H1 (cell line): ENCODE data around the gene MGAT5B.

Experiments used
- EP300 ChIP-seq, 2 experiments: IDR thresholded peaks; 1 replicate in 1 of 2; 2 replicates in 1 of 2; pipeline ENCODE4 v1.6.1; 2011 to 2012; ENCODE audit warnings: low read depth in 2 of 2, low read length in 2 of 2, mild to moderate bottlenecking in 2 of 2, borderline replicate concordance in 1 of 2, inconsistent platforms in 1 of 2, moderate library complexity in 1 of 2
- JUND ChIP-seq: IDR thresholded peaks from 2 replicates; pipeline ENCODE4 v1.6.1; 2011; ENCODE audit warnings: mild to moderate bottlenecking, improper control_type of control experiment, low read length

GRCh38 chr17:76918811-76919210 is 50.6 kb downstream of the MGAT5B start:
- TF ChIP-seq JUND = no peak
- TF ChIP-seq EP300 (IDR thresholded peaks at IDR 0.05; ENCODE audit: borderline replicate concordance in 1 of 2, low read depth in 2 of 2, low read length in 2 of 2) = no peak
